Activated CD4-positive, alpha-beta T cell treated with anti-CD3 and anti-CD28 coated beads, Interleukin-2, amount 10 ng/mL, durations not matched to agents 7 days and 5 days (primary cell): ENCODE measurements around the gene C4B. TPM values are rescaled to one million over a fixed set of nuclear protein-coding genes. Genes with fewer than 3 reads are reported as not detected.
"Not testable (repeated sequence)": the region's sequence is repeated elsewhere in the genome, so short reads cannot be mapped to it uniquely, and the experiment has no call there.

Source experiments
- CTCF ChIA-PET: fragments of 350-600 bp; sonication (Branson Sonifier 250); formaldehyde crosslinking; loops from one replicate; lab custom pipeline; 2021; ENCODE audit warnings: antibody characterized with exemption; lab: Charles Lee
- POLR2A ChIA-PET: fragments of 350-600 bp; sonication (Branson Sonifier 250); formaldehyde crosslinking; loops from one replicate; lab custom pipeline; 2021; ENCODE audit warnings: antibody characterized with exemption; lab: Charles Lee
- DNase-seq: peaks from one replicate; pipeline ENCODE4 v3.0.0-alpha.2; 2020
- H3K27ac Mint-ChIP-seq: one replicate; pipeline ENCODE4 v1.8.0; 2021; ENCODE audit warnings: mild to moderate bottlenecking, moderate library complexity, mixed read lengths
- H3K27me3 Mint-ChIP-seq: one replicate; pipeline ENCODE4 v1.8.0; 2021; ENCODE audit warnings: mixed read lengths
- H3K36me3 Mint-ChIP-seq: one replicate; pipeline ENCODE4 v1.8.0; 2021; ENCODE audit warnings: low read depth, mixed read lengths
- H3K4me1 Mint-ChIP-seq: one replicate; pipeline ENCODE4 v1.8.0; 2021; ENCODE audit warnings: mixed read lengths
- H3K4me3 Mint-ChIP-seq: one replicate; pipeline ENCODE4 v1.8.0; 2021; ENCODE audit warnings: mild to moderate bottlenecking, moderate library complexity, mixed read lengths
- H3K9me3 Mint-ChIP-seq: one replicate; pipeline ENCODE4 v1.8.0; 2021; ENCODE audit warnings: mixed read lengths
- total RNA-seq, 2 experiments: library from RNA; stranded (reverse); gene quantifications; one replicate each; pipeline ENCODE4 v1.2.3, GENCODE V29; 2021

The C4B gene
- total RNA-seq = 1 to 10 TPM; 2.0 to 2.2 TPM

GRCh38 chr6:32014547-32014946 lies at the start of gene C4B:
Gene C4B, plus strand, starts transcription at chr6:32014795. Its CDS starts 51 bp downstream, at chr6:32014846.
- POLR2A ChIA-PET, H3K36me3 Mint-ChIP-seq, H3K27ac Mint-ChIP-seq, H3K9me3 Mint-ChIP-seq, H3K4me1 Mint-ChIP-seq, H3K27me3 Mint-ChIP-seq, CTCF ChIA-PET, DNase-seq, H3K4me3 Mint-ChIP-seq: not testable (repeated sequence)

- peaks cover 63% of the 10 kb centered on the region for H3K36me3 Mint-ChIP-seq
- ChIA-PET POLR2A (no interaction called here), CTCF (no interaction called here)
- DNase-seq = no peak
- no peaks in the 10 kb centered on the region for H3K9me3 Mint-ChIP-seq
- H3K27me3 Mint-ChIP-seq = no peaks in the 10 kb centered on the region
- H3K27ac Mint-ChIP-seq = no peak overlapping the region
- peaks cover 15% of the 10 kb centered on the region for H3K4me1 Mint-ChIP-seq
- no peak overlapping the region for H3K4me3 Mint-ChIP-seq
Observed at GRCh38 chr6:31965700-31966099, 48.9 kb upstream of the C4B start.

- no peak overlapping the region for H3K27ac Mint-ChIP-seq
- H3K9me3 Mint-ChIP-seq = no peaks in the 10 kb centered on the region
- CTCF ChIA-PET = interaction anchor here (0.8 kb wide), 1 partner anchor 12 kb away, joined by 3 read pairs; no protein-coding TSS in a partner anchor
- H3K36me3 Mint-ChIP-seq = peaks cover 57% of the 10 kb centered on the region
- no peaks in the 10 kb centered on the region for H3K27me3 Mint-ChIP-seq
- DNase-seq = no peak
- POLR2A ChIA-PET = no interaction called here
- peaks cover 18% of the 10 kb centered on the region for H3K4me1 Mint-ChIP-seq
- H3K4me3 Mint-ChIP-seq = no peak overlapping the region
Observed at GRCh38 chr6:31966506-31966905, 48.1 kb upstream of the C4B start.

GRCh38 chr6:31966997-31967925 lies 47.3 kb upstream of the C4B start:
- Mint-ChIP-seq H3K4me3 (no peak overlapping the region), H3K36me3 (peaks cover 52% of the 10 kb centered on the region)

GRCh38 chr6:31967926-31968320 lies 46.7 kb upstream of the C4B start:
- peaks cover 50% of the 10 kb centered on the region for H3K36me3 Mint-ChIP-seq
- DNase-seq = no peak
- H3K4me3 Mint-ChIP-seq = no peak overlapping the region
- ChIA-PET CTCF (interaction anchor here (4.6 kb wide), 1 partner anchor 9 kb away, joined by 19 read pairs; the partner anchor contains the start of genes NELFE and SKIC2), POLR2A (no interaction called here)
- H3K4me1 Mint-ChIP-seq = peaks cover 26% of the 10 kb centered on the region
- no peak overlapping the region for H3K27ac Mint-ChIP-seq
- no peaks in the 10 kb centered on the region for H3K27me3 Mint-ChIP-seq
- H3K9me3 Mint-ChIP-seq = no peaks in the 10 kb centered on the region

More at GRCh38 chr6:31966997-31967925, 47.3 kb upstream of the C4B start:
- H3K9me3 Mint-ChIP-seq = no peaks in the 10 kb centered on the region
- peaks cover 21% of the 10 kb centered on the region for H3K4me1 Mint-ChIP-seq
- CTCF ChIA-PET = interaction anchor here (0.8 to 4.6 kb wide), 2 partner anchors 8 to 13 kb away, joined by 3 to 19 read pairs; partner anchors contain the start of genes NELFE and SKIC2
- DNase-seq = no peak
- POLR2A ChIA-PET = no interaction called here
- H3K27me3 Mint-ChIP-seq = no peaks in the 10 kb centered on the region
- H3K27ac Mint-ChIP-seq = no peak overlapping the region

- Mint-ChIP-seq H3K9me3 (no peaks in the 10 kb centered on the region), H3K4me3 (no peak overlapping the region), H3K4me1 (peaks cover 30% of the 10 kb centered on the region), H3K36me3 (peaks cover 46% of the 10 kb centered on the region), H3K27ac (no peak overlapping the region), H3K27me3 (no peaks in the 10 kb centered on the region)
- POLR2A ChIA-PET = no interaction called here
- CTCF ChIA-PET = interaction anchor here (4.6 kb wide), 1 partner anchor 9 kb away, joined by 19 read pairs; the partner anchor contains the start of genes NELFE and SKIC2
- DNase-seq = no peak
Observed at GRCh38 chr6:31968326-31968725, 46.3 kb upstream of the C4B start.

GRCh38 chr6:31968791-31969711 lies 45.5 kb upstream of the C4B start:
- POLR2A ChIA-PET = no interaction called here
- Mint-ChIP-seq H3K36me3 (peaks cover 44% of the 10 kb centered on the region), H3K27ac (no peak overlapping the region), H3K4me1 (peaks cover 36% of the 10 kb centered on the region), H3K27me3 (no peaks in the 10 kb centered on the region), H3K4me3 (peak overlapping the region; percentile 90), H3K9me3 (no peaks in the 10 kb centered on the region)
- CTCF ChIA-PET = interaction anchor here (4.6 kb wide), 1 partner anchor 10 kb away, joined by 19 read pairs; the partner anchor contains the start of genes NELFE and SKIC2
- DNase-seq = no peak

GRCh38 chr6:31969712-31970603 lies 44.6 kb upstream of the C4B start:
- DNase-seq = no peak
- Mint-ChIP-seq H3K4me3 (peak overlapping the region; percentile 90), H3K4me1 (peaks cover 37% of the 10 kb centered on the region), H3K27ac (peak overlapping the region; percentile 99), H3K36me3 (peaks cover 37% of the 10 kb centered on the region), H3K27me3 (no peaks in the 10 kb centered on the region), H3K9me3 (no peaks in the 10 kb centered on the region)
- POLR2A ChIA-PET = interaction anchor here (0.6 kb wide), 1 partner anchor 24 kb away, joined by 3 read pairs; no protein-coding TSS in a partner anchor
- CTCF ChIA-PET = interaction anchor here (0.5 to 4.6 kb wide), 5 partner anchors 8 to 1837 kb away, joined by 3 to 19 read pairs (median 3); partner anchors contain the start of genes NELFE and SKIC2

GRCh38 chr6:31970604-31971271 lies 43.9 kb upstream of the C4B start:
- Mint-ChIP-seq H3K4me1 (peaks cover 37% of the 10 kb centered on the region), H3K36me3 (peaks cover 35% of the 10 kb centered on the region)

GRCh38 chr6:31971279-31971992 lies 43.2 kb upstream of the C4B start:
- H3K9me3 Mint-ChIP-seq = no peaks in the 10 kb centered on the region
- peak overlapping the region; percentile 99 for H3K27ac Mint-ChIP-seq
- ChIA-PET CTCF (interaction anchor here (0.7 to 4.6 kb wide), 5 partner anchors 12 to 108 kb away, joined by 3 to 19 read pairs (median 4); partner anchors contain the start of genes NELFE and SKIC2), POLR2A (interaction anchor here (0.6 kb wide), 4 partner anchors 16 to 345 kb away, joined by 3 to 7 read pairs (median 4); no protein-coding TSS in a partner anchor)
- peak overlapping the region; percentile 90 for H3K4me3 Mint-ChIP-seq
- peaks cover 37% of the 10 kb centered on the region for H3K4me1 Mint-ChIP-seq
- DNase-seq = no peak
- H3K36me3 Mint-ChIP-seq = peaks cover 31% of the 10 kb centered on the region
- no peaks in the 10 kb centered on the region for H3K27me3 Mint-ChIP-seq

More at GRCh38 chr6:31970604-31971271, 43.9 kb upstream of the C4B start:
- ChIA-PET CTCF (interaction anchor here (0.9 to 4.6 kb wide), 5 partner anchors 9 to 19 kb away, joined by 3 to 19 read pairs (median 4); partner anchors contain the start of genes NELFE and SKIC2), POLR2A (interaction anchor here (0.6 kb wide), 3 partner anchors 16 to 25 kb away, joined by 3 to 7 read pairs (median 3); no protein-coding TSS in a partner anchor)
- Mint-ChIP-seq H3K4me3 (peak overlapping the region; percentile 90), H3K27ac (peak overlapping the region; percentile 99), H3K27me3 (no peaks in the 10 kb centered on the region), H3K9me3 (no peaks in the 10 kb centered on the region)
- no peak for DNase-seq
